NCI-H187 (cell line): ENCODE data around the gene RGS18.
"Not testable (repeated sequence)": the region's sequence is repeated elsewhere in the genome, so short reads cannot be mapped to it uniquely, and the experiment has no call there.

Experiments used
- DNase-seq, 2 experiments: peaks; one replicate each; lab custom pipeline; 2025; lab: John Stamatoyannopoulos, UW

The RGS18 gene

DNA sequence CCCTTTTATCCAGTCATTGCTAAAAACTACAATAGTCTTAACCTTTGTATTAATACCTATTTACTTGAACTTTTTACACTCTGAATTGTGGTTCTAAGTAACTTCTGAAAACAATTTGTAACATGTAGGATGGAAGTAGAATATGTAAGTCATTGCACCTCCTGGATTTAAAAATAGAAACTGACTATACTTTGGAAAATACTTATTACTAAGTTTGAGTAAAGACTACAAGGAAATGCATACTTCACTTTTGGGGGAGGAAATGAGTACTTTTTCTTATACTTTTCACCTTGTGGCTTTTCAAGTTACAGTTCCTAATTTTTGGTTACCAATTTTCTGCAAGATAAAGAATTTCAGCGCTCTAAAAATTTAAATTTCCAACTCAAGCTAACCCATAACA is 8.7 kb downstream of the RGS18 start:
- DNase-seq, result no peak

DNA sequence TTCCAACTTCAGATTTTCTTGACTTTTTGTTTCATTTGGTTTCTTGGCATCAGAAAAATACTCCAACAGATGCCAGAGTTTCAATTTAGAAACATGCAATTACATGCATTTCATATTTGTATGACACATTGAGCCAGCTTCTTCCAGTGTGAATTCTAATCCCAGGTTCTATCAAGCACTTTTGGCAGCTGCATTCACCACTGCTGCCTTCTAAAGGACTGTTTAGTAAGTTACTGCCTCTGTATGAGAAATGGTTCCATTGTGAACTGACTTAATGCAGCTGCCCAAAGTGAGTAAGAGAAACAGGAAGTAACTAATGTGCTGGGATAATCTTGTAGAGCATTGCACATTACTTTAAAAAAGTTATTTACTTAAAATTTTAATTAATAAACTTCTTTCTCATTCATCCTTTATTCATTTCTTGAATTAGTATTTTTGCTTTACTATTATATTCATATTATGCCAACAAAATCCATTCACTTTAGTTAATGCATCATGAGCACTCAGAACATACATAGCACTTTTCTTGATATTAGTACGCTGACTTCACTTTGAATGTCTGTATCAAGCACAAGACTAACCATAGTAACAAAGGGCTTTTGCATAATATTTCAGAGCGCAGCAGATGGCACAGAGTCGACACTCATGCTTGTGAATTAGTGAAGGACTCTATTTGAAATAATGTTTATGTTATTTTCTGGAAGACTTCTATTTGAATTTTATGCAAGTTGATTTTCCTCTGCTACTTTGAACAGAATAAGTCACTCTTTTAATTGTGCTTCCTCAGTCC is 9.8 kb downstream of the RGS18 start:
- DNase-seq, result no peak

DNA sequence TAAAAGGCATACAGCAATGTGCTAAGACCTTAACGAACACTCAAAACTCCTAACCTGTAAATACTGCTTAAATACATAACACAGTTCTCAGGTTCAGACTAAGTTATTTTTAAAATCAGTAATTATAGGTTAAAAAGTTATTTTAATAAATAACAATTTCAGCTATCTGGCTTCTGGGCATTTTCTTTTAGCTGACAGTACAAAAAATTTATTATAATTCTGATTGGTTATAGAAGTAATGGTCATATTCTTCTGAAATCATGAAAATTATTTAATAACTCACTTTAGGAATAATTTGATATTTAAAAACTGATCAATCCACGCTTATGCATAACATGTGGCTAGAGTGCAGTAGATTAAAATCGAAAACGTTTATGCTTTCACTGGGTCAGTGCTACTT is 10.7 kb downstream of the RGS18 start:
- DNase-seq, result no peak

DNA sequence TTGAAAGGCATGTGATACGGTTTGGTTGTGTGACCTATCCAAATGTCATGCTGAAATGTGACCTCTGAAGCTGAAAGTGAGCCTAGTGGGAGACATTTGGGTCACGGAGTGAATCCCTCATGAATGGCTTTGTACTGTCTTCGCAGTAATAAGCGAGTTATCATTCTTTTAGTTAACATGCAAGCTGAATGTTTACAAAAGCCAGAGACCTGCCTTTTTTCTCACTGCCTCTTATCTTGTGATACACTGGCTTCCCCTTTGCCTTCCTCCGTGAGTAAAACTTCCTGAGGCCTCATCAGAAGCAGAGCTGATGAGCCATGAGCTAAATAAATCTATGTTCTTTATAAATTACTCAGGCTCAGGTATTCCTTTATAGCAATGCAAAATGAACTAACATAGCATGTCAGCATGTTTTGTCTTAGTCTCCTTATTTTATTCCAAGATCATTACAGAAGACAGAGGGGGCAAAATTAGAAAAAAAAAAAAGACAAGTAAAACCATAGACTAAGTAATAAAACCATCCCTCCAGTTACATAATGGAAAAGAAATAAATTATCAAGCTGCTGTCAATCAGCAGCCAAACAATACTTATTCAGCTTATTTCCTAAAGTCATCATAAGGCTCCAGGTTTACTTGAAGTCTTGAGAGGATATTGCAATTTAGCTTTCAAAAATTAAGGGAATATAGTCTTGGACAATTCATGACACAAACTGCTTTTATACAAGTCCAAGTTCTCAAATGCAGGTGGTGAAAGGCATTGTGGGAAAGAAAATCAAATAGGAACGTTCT is 12.1 kb downstream of the RGS18 start:
- DNase-seq, result no peak

DNA sequence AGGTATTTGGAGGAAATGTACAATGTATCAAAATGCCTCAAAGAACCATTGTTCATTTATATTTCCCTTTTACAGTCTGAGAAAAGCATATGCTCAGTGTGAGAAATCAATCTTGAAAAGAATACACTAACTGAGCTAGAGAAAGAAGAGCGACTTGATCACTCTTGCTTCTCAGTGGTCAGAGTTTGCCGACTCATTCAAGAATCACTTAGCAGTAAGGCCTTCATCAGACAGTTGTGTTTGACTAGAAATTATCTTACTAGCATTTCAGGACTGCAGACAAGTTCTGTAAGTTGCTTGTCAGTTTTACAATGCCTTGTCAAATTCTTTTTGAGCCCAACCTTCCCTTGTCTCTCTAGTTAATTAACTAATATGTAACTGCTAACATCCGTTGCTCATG is 12.9 kb downstream of the RGS18 start:
- DNase-seq, result no peak

DNA sequence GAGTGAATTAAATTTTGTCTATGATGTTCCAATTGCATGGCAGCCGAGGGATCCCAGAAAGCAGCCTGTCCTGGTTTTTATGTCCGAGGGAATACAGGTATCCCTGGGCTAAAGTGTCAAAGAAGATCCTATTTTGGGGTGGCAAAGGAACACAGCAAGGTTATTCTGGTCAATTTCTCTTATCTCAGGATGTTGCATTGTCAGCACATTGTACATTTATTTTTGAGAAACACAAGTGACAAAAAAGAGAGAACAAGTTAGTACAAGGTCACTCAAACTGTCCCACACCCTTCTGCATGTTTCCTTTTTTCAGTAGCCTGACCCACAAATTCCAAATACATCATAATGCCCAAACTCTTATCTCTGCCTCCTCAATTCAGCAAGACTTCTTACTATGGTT is 17.7 kb downstream of the RGS18 start:
- DNase-seq, result no peak

DNA sequence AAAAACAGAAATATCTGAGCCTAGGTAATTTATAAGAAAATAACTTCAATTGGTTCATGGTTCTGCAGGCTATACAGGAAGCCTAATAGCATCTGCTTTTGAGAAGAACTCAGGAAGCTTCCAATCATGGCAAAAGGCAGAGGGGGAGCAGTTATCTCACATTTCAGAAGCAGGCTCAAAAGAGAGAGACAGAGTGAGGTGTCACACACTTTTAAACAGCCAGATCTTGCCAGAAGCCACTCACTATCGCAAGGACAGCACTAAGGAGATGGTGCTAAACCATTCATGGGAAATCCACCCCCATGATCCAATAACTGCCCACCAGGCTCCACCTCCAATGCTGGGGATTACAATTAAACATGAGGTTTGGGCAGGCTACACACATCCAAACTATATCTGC is 25.5 kb downstream of the RGS18 start:
- no peak for DNase-seq

DNA sequence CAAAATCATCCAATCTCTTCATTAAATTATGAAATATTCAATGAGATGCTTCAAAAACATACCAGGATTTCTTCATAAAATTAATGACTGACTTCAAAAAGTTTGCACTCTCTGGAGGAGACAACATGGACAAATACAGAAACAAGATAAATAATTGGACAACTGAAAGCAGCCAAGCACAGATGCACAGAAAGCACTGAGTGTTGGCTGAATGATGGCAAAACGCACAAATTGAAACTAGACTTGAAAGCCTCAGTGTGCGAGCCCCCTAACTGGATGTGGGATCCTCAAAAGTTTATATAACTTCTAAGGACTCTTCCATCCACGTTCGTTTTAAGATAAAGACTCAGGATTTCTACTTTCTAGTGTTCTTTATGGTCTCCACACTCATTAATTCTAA is 27.9 kb downstream of the RGS18 start:
- no peak for DNase-seq

DNA sequence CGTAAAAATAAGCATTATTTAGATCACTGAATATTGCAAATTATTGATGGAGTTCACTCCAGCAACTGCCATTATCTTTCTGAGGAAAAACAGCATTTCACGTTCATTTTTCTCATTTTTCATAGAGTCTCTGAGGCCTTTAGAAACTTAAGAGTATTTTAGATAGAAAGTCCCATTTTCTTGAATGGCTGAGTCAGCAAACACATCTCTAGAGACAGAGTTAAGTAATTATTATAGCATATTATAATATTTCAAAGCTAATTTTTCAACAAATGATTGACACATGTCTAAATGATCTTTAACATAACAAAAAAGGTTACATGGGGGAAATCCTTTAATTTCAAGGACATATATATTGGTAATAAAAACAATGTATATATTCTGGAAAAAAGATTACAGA is 31.8 kb downstream of the RGS18 start:
- no peak for DNase-seq

DNA sequence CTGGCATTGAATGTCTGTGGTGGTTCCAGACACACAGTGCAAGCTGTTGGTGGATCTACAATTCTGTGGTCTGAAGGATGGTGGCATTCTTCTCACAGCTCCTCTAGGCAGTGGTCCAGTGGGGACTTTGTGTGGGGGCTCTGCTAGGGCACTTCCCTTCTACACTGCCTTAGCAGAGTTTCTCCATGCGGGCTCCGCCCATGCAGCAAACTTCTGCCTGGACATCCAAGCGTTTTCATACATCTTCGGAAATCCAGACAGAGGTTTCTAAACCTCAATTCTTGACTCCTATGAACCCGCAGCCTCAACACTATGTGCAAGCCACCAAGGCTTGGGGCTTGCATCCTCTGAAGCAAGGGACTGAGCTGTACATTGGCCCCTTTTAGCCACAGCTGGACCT is 43.0 kb downstream of the RGS18 start:
- DNase-seq, result no peak

DNA sequence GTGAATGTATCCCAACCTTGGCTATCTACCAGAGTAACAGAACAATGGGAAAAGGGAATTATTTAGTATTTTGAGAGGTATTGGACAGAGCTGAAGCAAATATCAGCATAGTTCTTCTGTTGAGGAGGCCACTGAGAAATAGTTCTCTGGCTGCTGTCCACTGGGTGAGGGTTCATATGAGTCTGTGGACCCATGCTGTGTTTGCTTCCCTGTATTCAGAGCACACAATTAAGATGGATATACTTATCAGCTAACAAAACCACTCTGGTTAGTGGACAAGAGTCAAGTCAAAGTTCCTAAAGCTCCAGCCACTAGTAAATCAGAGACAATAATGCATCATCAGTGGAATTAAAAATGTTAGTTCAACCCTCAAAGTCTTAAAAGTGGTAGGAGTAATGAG is 66.1 kb downstream of the RGS18 start:
- no peak for DNase-seq

DNA sequence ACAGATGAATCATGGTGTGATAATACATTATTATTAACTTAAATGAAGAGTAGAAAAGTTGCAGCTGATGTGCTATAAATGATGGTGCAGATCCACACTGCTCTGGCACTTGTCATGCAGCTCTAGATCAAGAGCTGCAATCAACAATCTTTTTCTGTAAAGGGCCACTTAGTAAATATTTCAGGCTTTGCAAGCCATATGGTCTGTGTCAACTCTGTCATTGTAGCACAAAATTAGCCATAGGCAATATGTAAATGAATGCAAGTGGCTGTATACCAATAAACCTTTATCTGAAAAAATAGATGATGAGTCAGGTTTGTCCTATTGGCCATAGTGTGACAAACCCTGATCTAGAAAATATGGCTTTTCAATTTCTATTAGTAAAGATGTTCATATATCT is 66.6 kb downstream of the RGS18 start:
- no peak for DNase-seq

DNA sequence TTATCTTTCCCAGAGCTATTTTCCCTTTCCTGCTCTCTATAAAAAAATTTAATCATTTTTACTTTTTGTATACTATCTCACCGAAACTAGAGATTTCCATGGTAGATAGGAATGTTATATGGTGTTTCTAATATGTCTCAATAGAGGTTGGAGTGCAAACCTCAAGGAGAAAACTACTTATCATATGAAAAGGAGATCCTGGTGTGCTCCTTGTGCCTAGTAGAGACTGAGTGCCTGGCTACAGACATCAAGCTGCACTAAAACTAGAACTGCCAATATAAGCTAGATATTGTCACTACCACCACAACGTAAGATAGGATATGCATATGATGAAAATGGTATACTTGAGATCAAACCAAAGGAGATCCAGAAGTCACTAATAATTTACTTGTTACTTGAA is 67.0 kb downstream of the RGS18 start:
- no peak for DNase-seq

DNA sequence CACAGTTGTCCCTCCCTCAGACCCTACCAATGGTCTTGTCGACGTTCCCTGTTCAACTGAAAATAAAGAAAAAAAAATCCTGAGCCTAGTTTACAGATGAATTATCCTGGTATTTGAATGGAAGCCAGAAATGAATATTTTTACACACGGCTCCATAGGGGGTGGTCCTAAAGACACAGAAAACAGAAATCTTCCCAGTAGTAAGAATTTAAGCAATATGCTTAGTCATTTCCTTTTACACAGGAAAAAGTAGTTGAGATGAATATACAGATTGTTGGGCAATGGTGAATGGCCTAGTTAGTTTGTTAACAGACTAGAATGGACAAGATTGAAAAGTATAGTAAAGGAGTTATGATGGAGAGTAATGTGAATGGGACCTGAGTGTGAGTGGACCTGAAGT is 67.4 kb downstream of the RGS18 start:
- DNase-seq, result no peak

DNA sequence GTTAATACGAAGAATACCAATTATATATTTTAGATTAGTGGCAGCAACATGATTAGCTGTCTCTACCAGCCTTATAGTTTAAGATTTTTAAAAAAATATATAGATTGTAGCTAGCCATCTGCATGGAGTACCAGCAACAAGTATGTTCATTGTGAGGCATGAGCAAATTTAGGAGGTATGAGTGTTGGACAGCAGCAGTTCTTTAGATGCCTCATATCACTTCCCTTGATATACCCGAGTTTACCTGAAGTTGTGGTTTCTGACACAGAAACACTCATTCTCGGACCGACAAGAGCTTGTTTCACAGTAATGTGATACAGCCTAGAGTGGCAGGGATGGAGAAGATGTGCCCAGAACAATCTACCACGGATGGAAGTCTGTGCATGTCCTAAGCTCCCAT is 69.1 kb downstream of the RGS18 start:
- DNase-seq, result no peak

DNA sequence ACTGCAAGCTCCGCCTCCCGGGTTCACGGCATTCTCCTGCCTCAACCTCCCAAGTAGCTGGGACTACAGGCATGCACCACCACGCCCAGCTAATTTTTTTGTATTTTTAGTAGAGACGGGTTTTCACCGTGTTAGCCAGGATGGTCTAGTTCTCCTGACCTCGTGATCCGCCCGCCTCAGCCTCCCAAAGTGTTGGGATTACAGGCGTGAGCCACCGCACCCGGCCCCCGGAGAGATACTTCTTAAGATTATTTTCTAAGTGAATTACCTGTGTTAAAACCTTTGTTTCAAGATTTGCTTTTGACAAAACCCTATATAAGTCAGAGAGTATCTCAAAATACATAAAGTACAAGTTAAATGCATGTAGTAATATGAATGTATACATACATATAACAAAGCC is 69.7 kb downstream of the RGS18 start:
- DNase-seq, result not testable (repeated sequence)

DNA sequence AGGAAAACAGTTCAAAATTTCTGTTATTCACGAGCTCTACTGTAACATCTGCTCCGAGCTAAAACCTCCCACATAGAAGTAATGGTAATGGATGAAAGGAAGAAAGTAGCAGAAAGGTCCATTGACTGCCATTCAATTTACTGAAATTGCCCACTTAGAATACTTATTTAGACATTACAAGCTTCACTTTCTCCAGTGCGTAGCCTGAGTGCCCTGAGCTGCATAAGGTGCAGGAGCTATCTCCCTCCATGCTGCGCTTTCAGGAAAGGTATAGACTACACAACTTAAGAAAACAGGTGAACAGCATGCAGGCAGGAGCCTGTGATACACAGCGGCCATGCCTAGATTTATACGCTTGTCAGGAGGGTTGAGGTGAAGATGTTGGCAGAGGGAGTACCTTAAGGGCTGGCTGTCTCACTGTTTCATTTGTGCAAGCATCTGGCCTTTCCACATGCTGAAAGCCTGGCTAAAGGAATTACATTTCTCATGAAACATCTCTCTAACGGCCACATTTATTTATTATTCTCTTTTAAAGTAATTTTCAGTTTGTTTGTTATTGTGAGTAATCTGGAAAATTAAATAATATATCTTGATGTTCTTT is 74.7 kb downstream of the RGS18 start:
- DNase-seq, result no peak

DNA sequence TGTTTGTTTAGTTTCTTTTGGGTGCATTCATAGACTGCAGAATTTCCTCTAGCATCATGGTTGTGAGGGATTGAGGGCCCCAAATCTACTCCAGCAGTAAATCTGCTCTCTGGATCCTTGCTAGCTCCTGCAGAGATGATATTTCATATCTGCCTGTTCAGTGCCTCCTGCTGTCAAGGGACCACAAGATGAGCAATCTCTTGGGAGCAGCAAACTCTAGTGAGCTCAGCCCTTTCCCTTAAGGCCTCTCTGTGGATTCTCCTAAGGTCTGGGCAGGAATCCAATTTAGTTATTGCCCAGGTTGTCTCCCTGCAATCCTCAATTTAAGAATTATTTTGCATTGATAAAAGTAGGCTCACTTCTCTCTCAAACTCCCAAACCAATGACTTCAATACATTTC is 76.9 kb downstream of the RGS18 start:
- no peak for DNase-seq
